B cell (primary cell): ENCODE measurements around the gene ENO3. TPM values are rescaled to one million over a fixed set of nuclear protein-coding genes. Genes with fewer than 3 reads are reported as not detected.

Source experiments
- ATAC-seq: fragments of 200-7000 bp; cut with Tn5 transposase; one replicate; pipeline ENCODE4 v1.10.0; 2021; ENCODE audit warnings: low read depth, mild to moderate bottlenecking, moderate number of reproducible peaks, moderate library complexity
- CTCF ChIA-PET: fragments of 350-600 bp; sonication (Branson Sonifier 250); formaldehyde crosslinking; loops from one replicate; lab custom pipeline; 2021; ENCODE audit warnings: antibody characterized with exemption, inconsistent platforms; lab: Charles Lee
- POLR2A ChIA-PET: fragments of 350-600 bp; sonication (Branson Sonifier 250); formaldehyde crosslinking; loops from one replicate; lab custom pipeline; 2021; ENCODE audit warnings: antibody characterized with exemption; lab: Charles Lee
- DNase-seq: peaks from one replicate; pipeline ENCODE4 v3.0.0; 2013
- H2AFZ ChIP-seq: 2 replicates; pipeline ENCODE4 v1.6.1; 2012; ENCODE audit warnings: mild to moderate bottlenecking, low read depth, low read length; ENCODE audit not compliant: insufficient read depth, poor library complexity, severe bottlenecking
- H3K27ac ChIP-seq, 2 donors: 1 replicate in 1 of 2; 2 replicates in 1 of 2; pipeline ENCODE4 v1.5.1; 2012 to 2013; ENCODE audit warnings: low read length in 2 of 2, mild to moderate bottlenecking in 2 of 2, moderate library complexity in 1 of 2
- H3K27me3 ChIP-seq, 4 experiments: fragments of 200-600 bp in 1 of 4; sonication (generic) in 1 of 4; replicated peaks in 1 of 4; 1 replicate in 2 of 4; 2 replicates in 2 of 4; pipeline versions ENCODE4 v1.6.1 to v1.7.0; 2013 to 2016; ENCODE audit warnings: low read length in 3 of 4, mild to moderate bottlenecking in 2 of 4, mixed read lengths in 1 of 4, moderate library complexity in 1 of 4; ENCODE audit not compliant: insufficient read depth in 4 of 4, control insufficient read depth in 3 of 4; ENCODE audit errors: control extremely low read depth in 1 of 4
- H3K36me3 ChIP-seq, 2 experiments: replicated peaks in 1 of 2; 1 replicate in 1 of 2; 2 replicates in 1 of 2; pipeline versions ENCODE4 v1.6.1 to v1.7.1; 2013; ENCODE audit warnings: low read length in 1 of 2; ENCODE audit not compliant: insufficient read depth in 2 of 2, control insufficient read depth in 1 of 2; ENCODE audit errors: control extremely low read depth in 1 of 2, extremely low read depth in 1 of 2
- H3K4me1 ChIP-seq, 2 donors: fragments of 200-600 bp in 1 of 2; sonication (generic) in 1 of 2; 1 replicate in 1 of 2; 2 replicates in 1 of 2; pipeline versions ENCODE4 v1.5.1 to v1.6.1; 2013 to 2017; ENCODE audit warnings: low read length in 2 of 2; ENCODE audit not compliant: control insufficient read depth in 2 of 2, insufficient read depth in 2 of 2
- H3K4me2 ChIP-seq: replicated peaks from 2 replicates; pipeline ENCODE3; 2012; ENCODE audit warnings: mild to moderate bottlenecking, low read depth, low read length; ENCODE audit not compliant: poor library complexity, severe bottlenecking
- H3K4me3 ChIP-seq, 5 experiments: fragments of 200-600 bp in 1 of 5; sonication (generic) in 1 of 5; 1 replicate in 3 of 5; 2 replicates in 2 of 5; pipeline versions ENCODE4 v1.5.1 to v1.7.0; 2011 to 2016; ENCODE audit warnings: low read length in 4 of 5, mild to moderate bottlenecking in 4 of 5, low read depth in 2 of 5, control low read depth in 1 of 5, moderate library complexity in 1 of 5; ENCODE audit not compliant: insufficient read depth in 1 of 5; ENCODE audit errors: control extremely low read depth in 1 of 5, extremely low read depth in 1 of 5
- H3K79me2 ChIP-seq: fragments of 200-600 bp; sonication (generic); one replicate; pipeline ENCODE4 v1.6.0; 2016; ENCODE audit warnings: low read length; ENCODE audit not compliant: control insufficient read depth, insufficient read depth
- H3K9ac ChIP-seq: fragments of 200-600 bp; sonication (generic); 2 replicates; pipeline ENCODE4 v1.6.1; 2017; ENCODE audit warnings: mild to moderate bottlenecking, low read length, moderate library complexity
- H3K9me3 ChIP-seq, 3 donors: one replicate each; pipeline versions ENCODE4 v1.6.1 to v1.7.1; 2013; ENCODE audit warnings: low read length in 2 of 3; ENCODE audit not compliant: control insufficient read depth in 2 of 3, insufficient read depth in 1 of 3; ENCODE audit errors: control extremely low read depth in 1 of 3
- H4K20me1 ChIP-seq: 2 replicates; pipeline ENCODE4 v1.6.0; 2012; ENCODE audit warnings: mild to moderate bottlenecking, low read length; ENCODE audit not compliant: insufficient read depth, control insufficient read depth, poor library complexity, severe bottlenecking
- H3K27ac Mint-ChIP-seq: one replicate; pipeline ENCODE4 v1.8.0; 2021; ENCODE audit warnings: mixed read lengths
- H3K27me3 Mint-ChIP-seq: one replicate; pipeline ENCODE4 v1.8.0; 2021; ENCODE audit warnings: mixed read lengths
- H3K4me1 Mint-ChIP-seq: one replicate; pipeline ENCODE4 v1.8.0; 2021; ENCODE audit warnings: mixed read lengths
- H3K4me3 Mint-ChIP-seq: one replicate; pipeline ENCODE4 v1.8.0; 2021; ENCODE audit warnings: mixed read lengths
- H3K9me3 Mint-ChIP-seq: one replicate; pipeline ENCODE4 v1.8.0; 2022; ENCODE audit warnings: mixed read lengths; ENCODE audit not compliant: insufficient read depth
- EZH2 ChIP-seq: IDR thresholded peaks from 2 replicates; pipeline ENCODE4 v1.6.1; 2012; ENCODE audit warnings: borderline replicate concordance, low read depth, mild to moderate bottlenecking, moderate library complexity, low read length; ENCODE audit not compliant: insufficient read depth, poor library complexity, severe bottlenecking
- WGBS: methylation state at CpG from one replicate; pipeline ENCODE4 v1.1.5; 2013; ENCODE audit warnings: missing lambda C conversion rate; ENCODE audit not compliant: insufficient coverage; 5-methylcytosine and 5-hydroxymethylcytosine counted together
- intact Hi-C: fragments of 100-400 bp; cut with micrococcal nuclease; formaldehyde crosslinking; loops from one replicate; pipeline ENCODE4 v1.10.0; 2022
- polyA plus RNA-seq: library from polyadenylated mRNA; depleted of rRNA; stranded (reverse); fragments of >200 nt; gene quantifications from 2 replicates; pipeline ENCODE4 v1.2.3, GENCODE V29; 2012
- total RNA-seq, 2 donors: library from RNA; stranded (reverse); fragments of 120-200 nt in 1 of 2; gene quantifications; 1 replicate in 1 of 2; 2 replicates in 1 of 2; pipeline versions ENCODE4 v1.2.3 to v1.2.4, GENCODE V29; 2013 to 2022
- TF ChIP-seq, protein P1 (sequence below): fragments of 200-600 bp; IDR thresholded peaks from one replicate; pipeline ENCODE4 v1.8.0; 2022; ENCODE audit warnings: antibody characterized with exemption, mild to moderate bottlenecking

ENO3 gene
- total and polyA plus RNA-seq, 2 donors (not counting 1 experiment from before 2014, with no cell fraction given), result 34.8 to 50.1 TPM

DNA sequence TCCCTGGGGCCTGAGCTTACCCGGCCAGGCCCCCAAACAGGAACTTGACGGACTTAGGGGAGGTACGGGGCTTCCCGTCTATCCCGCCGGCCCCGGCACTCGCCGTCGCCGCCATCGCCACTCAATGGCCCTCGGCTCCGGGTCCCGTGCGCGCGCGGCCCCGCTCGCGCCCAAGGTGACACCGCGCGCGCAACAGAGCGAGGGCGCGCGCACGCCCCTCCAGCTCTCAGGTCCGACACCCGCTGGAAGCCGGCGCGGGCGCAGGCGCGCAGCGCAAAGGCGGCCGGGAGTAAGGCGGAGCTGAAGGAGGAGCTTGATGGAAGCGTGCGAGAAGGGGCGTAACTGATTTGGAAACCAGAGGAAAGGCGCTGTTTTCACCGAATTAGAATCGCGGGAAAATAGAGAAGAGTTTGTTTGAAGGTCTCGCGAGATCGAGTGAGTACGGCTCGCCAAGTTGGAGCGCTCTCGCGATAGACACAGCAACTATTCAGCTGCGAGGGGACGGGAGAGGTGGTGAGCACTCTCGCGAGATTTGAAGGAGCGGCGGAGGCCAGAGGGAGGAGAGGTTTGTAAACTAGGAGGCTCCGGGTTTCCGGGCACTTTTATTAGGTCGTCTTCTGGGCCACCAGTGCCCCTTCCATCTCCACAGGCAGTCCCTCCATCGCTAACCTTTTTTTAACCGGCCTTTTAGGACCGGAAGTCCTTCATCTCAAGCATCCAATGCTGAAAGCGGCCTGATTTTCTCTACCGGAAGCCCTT, 10.9 kb upstream of the ENO3 start, which contains the start of the genes RNF167 and SLC25A11:
TSS of gene RNF167 (plus strand) at position 473 of the 759 bp plus-strand sequence. CDS start 642 bp downstream, outside the sequence.
TSS of gene SLC25A11 (minus strand) at position 251 of the 759 bp plus-strand sequence. CDS start at position 115, 136 bp downstream.
- Histone ChIP-seq H3K79me2 (peaks cover 47% of the 10 kb centered on the region), H3K4me2 (peak within 1 kb of the TSS; percentile 99), H2AFZ (peak within 1 kb of the TSS; percentile 78), H3K27me3 (no peaks in the 10 kb centered on the region), H3K27ac (peak within 1 kb of the TSS; percentile 84 to 87), H3K36me3 (peaks cover 0 to 43% of the 10 kb centered on the region in 2 experiments), H3K9me3 (no peaks in the 10 kb centered on the region), H3K9ac (peak within 1 kb of the TSS; percentile 86), H4K20me1 (peaks cover 11% of the 10 kb centered on the region), H3K4me1 (peaks cover 50 to 58% of the 10 kb centered on the region in 2 donors), H3K4me3 (peak within 1 kb of the TSS; percentile 83 to 100 (median 86))
- DNase-seq (peak; percentile 99), ATAC-seq (peak; percentile 84)
- TF ChIP-seq, protein P1, sequence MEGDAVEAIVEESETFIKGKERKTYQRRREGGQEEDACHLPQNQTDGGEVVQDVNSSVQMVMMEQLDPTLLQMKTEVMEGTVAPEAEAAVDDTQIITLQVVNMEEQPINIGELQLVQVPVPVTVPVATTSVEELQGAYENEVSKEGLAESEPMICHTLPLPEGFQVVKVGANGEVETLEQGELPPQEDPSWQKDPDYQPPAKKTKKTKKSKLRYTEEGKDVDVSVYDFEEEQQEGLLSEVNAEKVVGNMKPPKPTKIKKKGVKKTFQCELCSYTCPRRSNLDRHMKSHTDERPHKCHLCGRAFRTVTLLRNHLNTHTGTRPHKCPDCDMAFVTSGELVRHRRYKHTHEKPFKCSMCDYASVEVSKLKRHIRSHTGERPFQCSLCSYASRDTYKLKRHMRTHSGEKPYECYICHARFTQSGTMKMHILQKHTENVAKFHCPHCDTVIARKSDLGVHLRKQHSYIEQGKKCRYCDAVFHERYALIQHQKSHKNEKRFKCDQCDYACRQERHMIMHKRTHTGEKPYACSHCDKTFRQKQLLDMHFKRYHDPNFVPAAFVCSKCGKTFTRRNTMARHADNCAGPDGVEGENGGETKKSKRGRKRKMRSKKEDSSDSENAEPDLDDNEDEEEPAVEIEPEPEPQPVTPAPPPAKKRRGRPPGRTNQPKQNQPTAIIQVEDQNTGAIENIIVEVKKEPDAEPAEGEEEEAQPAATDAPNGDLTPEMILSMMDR, result no peak
- no peak for TF ChIP-seq EZH2
- under 1% methylated on average over 70 of the region's 72 CpGs for WGBS
- H3K27ac Mint-ChIP-seq, result peak within 1 kb of the TSS; percentile 95
- intact Hi-C loops, result loop anchor here (1.0 to 10.0 kb wide), 7 partner anchors 8 to 305 kb away; partner anchors contain the start of genes INCA1, KIF1C, PFN1 and PLD2
- peaks cover 58% of the 10 kb centered on the region for H3K4me1 Mint-ChIP-seq
- ChIA-PET POLR2A (interaction anchor here (0.6 to 2.6 kb wide), 16 partner anchors 9 to 796 kb away, joined by 3 to 38 read pairs (median 4); partner anchors contain the start of genes ARRB2, C17orf107, CAMTA2 and CHRNE), CTCF (interaction anchor here (0.5 to 3.1 kb wide), 18 partner anchors 9 to 184 kb away, joined by 3 to 24 read pairs (median 6); partner anchors contain the start of genes CAMTA2, CHRNE, INCA1 and KIF1C)
- no peaks in the 10 kb centered on the region for H3K27me3 Mint-ChIP-seq
- no peaks in the 10 kb centered on the region for H3K9me3 Mint-ChIP-seq
- H3K4me3 Mint-ChIP-seq, result peak within 1 kb of the TSS; percentile 89
